ENCODE results near the gene RAD9A. TPM values are rescaled to one million over a fixed set of nuclear protein-coding genes. Genes with fewer than 3 reads are reported as not detected.

Gene RAD9A
- total RNA-seq, 1 experiment from 2014 or later = 20.9 TPM

GRCh38 chr11:67344264-67344663, 47.5 kb upstream of the RAD9A start:
- H3K56ac ChIP-seq (ENCODE audit: insufficient read length, low read depth, low read length) = no peak overlapping the region
- no peak overlapping the region for H3K18ac ChIP-seq (ENCODE audit: insufficient read length, low read depth, low read length)
- H3K4me1 ChIP-seq (ENCODE audit: insufficient read depth, low read length) = no peaks in the 10 kb centered on the region
- H2BK15ac ChIP-seq (ENCODE audit: low read depth, low read length) = no peak overlapping the region
- no peak overlapping the region for H2AFZ ChIP-seq (ENCODE audit: low read length)
- H2AK5ac ChIP-seq (ENCODE audit: insufficient read length, low read length) = no peak overlapping the region
- H2BK12ac ChIP-seq (ENCODE audit: insufficient read length, low read depth, low read length) = no peak overlapping the region
- Mint-ChIP-seq H3K36me3 (ENCODE audit: insufficient read depth in 1 of 3, low read depth in 3 of 3) (no peaks in the 10 kb centered on the region), H3K9me3 (peaks cover 0 to under 1% of the 10 kb centered on the region in 2 experiments; a peak in 3 of 5 replicates), H3K4me3 (no peak overlapping the region), H3K27me3 (ENCODE audit: low read depth) (peaks cover 1% of the 10 kb centered on the region; the same call in 1 of the 2 replicates), H3K4me1 (peaks cover 4 to 11% of the 10 kb centered on the region in 2 experiments), H3K27ac (no peak overlapping the region)
- no peak overlapping the region for H4K8ac ChIP-seq (replicated peaks; ENCODE audit: insufficient read length, low read depth, low read length)
- H4K5ac ChIP-seq (ENCODE audit: insufficient read length, low read depth, low read length) = no peak overlapping the region
- no peak overlapping the region for H3K27ac ChIP-seq (ENCODE audit: insufficient read length, low read depth, low read length)
- H3K23ac ChIP-seq (ENCODE audit: insufficient read length, low read depth, low read length) = no peak overlapping the region
- H4K20me1 ChIP-seq (ENCODE audit: control insufficient read depth, insufficient read depth, insufficient read length) = no peaks in the 10 kb centered on the region
- no peaks in the 10 kb centered on the region for H3K27me3 ChIP-seq (ENCODE audit: insufficient read depth, low read length)
- H3K23me2 ChIP-seq (ENCODE audit: insufficient read length, low read depth, low read length, poor library complexity, severe bottlenecking) = no peaks in the 10 kb centered on the region
- no peak overlapping the region for H3K9ac ChIP-seq (ENCODE audit: extremely low read depth, insufficient read length, low read length)
- H3K9me3 ChIP-seq (ENCODE audit: control insufficient read depth, low read depth, low read length) = no peaks in the 10 kb centered on the region
- H3K79me1 ChIP-seq (ENCODE audit: insufficient read depth, low read depth, low read length, poor library complexity, severe bottlenecking) = no peaks in the 10 kb centered on the region
- no CpG with 5 or more reads among the region's 4 CpGs for WGBS (ENCODE audit: extremely low coverage, insufficient read length, low lambda C conversion rate)
- H4K91ac ChIP-seq (ENCODE audit: insufficient read length, low read depth, low read length) = no peak overlapping the region
- no peak overlapping the region for H3K14ac ChIP-seq (ENCODE audit: insufficient read depth, low read length)
- no peak for DNase-seq
- no peak overlapping the region for H3K4me2 ChIP-seq (ENCODE audit: insufficient read depth, insufficient read length, low read length)
- H3K79me2 ChIP-seq (ENCODE audit: insufficient read depth, low read length) = no peaks in the 10 kb centered on the region
- H3K4ac ChIP-seq (ENCODE audit: low read depth, low read length) = no peak overlapping the region
- H2BK120ac ChIP-seq (ENCODE audit: low read depth, low read length, poor library complexity, severe bottlenecking) = no peak overlapping the region
- H2BK20ac ChIP-seq (ENCODE audit: low read depth, low read length, poor library complexity, severe bottlenecking) = no peak overlapping the region
- H3T11ph ChIP-seq (ENCODE audit: low read length) = no peak overlapping the region
- H2BK5ac ChIP-seq (ENCODE audit: insufficient read length, low read length) = no peak overlapping the region
- TF ChIP-seq, protein P1, sequence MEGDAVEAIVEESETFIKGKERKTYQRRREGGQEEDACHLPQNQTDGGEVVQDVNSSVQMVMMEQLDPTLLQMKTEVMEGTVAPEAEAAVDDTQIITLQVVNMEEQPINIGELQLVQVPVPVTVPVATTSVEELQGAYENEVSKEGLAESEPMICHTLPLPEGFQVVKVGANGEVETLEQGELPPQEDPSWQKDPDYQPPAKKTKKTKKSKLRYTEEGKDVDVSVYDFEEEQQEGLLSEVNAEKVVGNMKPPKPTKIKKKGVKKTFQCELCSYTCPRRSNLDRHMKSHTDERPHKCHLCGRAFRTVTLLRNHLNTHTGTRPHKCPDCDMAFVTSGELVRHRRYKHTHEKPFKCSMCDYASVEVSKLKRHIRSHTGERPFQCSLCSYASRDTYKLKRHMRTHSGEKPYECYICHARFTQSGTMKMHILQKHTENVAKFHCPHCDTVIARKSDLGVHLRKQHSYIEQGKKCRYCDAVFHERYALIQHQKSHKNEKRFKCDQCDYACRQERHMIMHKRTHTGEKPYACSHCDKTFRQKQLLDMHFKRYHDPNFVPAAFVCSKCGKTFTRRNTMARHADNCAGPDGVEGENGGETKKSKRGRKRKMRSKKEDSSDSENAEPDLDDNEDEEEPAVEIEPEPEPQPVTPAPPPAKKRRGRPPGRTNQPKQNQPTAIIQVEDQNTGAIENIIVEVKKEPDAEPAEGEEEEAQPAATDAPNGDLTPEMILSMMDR (conservative IDR thresholded peaks at IDR 0.05) = no peak

Data from H9 (cell line).